ENCODE results near the gene WNT7B.

DNA sequence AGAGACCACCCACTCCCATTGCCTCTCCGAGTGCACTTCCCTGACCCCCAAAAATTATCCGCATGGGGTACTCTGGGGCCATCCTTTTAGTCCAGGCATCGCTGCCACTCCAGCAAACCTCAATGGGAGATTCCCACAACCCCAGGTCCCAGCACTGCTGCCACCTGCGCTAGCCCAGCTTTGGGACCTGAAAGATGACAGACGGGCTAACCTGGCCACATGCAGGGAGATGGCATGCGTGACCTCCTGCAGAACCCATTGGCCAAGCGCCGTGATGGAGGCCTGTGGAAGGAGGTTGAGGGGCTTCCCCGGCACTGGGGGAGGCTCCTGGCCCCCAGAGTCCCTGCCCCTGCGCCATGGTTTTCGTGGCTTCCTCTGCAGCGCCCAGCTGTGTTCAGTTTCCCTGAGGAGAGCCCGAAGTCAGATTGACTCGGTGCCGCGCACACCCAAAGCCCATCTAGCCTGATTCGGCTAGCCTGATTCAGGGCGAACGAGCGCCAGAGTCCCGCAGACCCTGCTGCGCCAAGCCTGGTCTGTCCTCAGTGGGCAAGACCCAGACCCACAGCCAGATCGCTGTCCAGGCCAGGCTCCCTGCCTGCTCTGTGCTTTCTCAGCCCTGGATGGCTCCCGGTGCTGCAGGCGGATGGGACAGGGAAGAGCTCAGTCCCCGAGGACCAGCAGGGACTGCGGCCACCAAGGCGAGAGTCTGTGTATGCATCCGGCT is 751 bp upstream of the WNT7B start:
- TF ChIP-seq, protein P1, sequence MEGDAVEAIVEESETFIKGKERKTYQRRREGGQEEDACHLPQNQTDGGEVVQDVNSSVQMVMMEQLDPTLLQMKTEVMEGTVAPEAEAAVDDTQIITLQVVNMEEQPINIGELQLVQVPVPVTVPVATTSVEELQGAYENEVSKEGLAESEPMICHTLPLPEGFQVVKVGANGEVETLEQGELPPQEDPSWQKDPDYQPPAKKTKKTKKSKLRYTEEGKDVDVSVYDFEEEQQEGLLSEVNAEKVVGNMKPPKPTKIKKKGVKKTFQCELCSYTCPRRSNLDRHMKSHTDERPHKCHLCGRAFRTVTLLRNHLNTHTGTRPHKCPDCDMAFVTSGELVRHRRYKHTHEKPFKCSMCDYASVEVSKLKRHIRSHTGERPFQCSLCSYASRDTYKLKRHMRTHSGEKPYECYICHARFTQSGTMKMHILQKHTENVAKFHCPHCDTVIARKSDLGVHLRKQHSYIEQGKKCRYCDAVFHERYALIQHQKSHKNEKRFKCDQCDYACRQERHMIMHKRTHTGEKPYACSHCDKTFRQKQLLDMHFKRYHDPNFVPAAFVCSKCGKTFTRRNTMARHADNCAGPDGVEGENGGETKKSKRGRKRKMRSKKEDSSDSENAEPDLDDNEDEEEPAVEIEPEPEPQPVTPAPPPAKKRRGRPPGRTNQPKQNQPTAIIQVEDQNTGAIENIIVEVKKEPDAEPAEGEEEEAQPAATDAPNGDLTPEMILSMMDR (IDR thresholded peaks at IDR 0.05): no peak
- no peak for TF ChIP-seq POLR2A (IDR thresholded peaks at IDR 0.05)

All from testis (tissue), 2 donors.